GM13977 (cell line): ENCODE measurements around the gene WAC.

Source experiments
- DNase-seq: peaks from one replicate; pipeline ENCODE4 v3.0.0; 2012; ENCODE audit warnings: low spot score
- CTCF ChIP-seq: IDR thresholded peaks from 2 replicates; pipeline ENCODE4 v1.5.1; 2012; ENCODE audit warnings: mild to moderate bottlenecking, control low read depth; ENCODE audit not compliant: insufficient read depth; ENCODE audit errors: extremely low read depth, missing control alignments
- in situ Hi-C: fragments of 300-500 bp; cut with MboI; formaldehyde crosslinking; loops from one replicate; pipeline ENCODE4 v1.12.0; 2022; ENCODE audit warnings: low sequenced_read_pairs, low pct_unique_long_range_greater_than_20kb, mixed read lengths, inconsistent platforms; ENCODE audit not compliant: unreplicated experiment

The WAC gene

DNA sequence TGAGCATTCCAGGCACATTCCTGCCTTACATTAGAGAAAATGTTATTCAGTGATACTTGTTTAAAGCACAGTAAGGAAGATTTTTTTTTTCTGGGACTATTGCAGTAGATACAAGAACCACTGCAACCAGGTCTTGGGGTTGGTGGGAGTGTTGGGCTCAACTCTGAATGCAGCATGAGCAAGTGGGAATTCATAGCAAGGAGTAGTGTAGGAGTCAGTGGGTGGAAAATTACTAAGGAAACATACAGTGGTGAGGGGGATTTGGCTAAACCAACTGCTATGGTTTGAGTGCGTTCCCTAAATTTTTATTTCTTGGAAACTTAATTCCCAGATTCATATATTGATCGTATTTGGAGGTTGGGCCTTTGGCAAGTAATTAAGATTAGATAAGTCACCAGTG lies 22.4 kb downstream of the WAC start:
- no peak for DNase-seq
- in situ Hi-C loops, result no loop called here
- no peak for TF ChIP-seq CTCF

DNA sequence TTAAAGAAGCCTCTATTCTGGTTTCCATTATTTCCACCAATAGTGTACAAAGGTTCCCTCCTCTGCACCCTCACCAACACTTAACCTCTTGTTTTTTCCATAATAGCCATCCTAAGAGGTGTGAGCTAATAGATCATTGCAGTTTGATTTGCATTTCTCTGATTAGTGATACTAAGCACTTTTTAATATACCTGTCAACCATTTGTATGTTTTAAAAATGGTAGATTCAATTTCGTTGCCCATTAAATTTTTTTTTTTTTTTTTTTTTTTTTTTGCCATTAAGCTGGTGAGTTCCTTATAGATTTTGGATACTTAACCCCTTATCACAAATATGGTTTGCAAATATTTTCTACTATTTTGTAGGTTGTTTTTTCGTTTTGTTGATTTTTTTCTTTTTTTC lies 23.2 kb downstream of the WAC start:
- TF ChIP-seq CTCF, result no peak
- DNase-seq, result no peak
- in situ Hi-C loops, result no loop called here

DNA sequence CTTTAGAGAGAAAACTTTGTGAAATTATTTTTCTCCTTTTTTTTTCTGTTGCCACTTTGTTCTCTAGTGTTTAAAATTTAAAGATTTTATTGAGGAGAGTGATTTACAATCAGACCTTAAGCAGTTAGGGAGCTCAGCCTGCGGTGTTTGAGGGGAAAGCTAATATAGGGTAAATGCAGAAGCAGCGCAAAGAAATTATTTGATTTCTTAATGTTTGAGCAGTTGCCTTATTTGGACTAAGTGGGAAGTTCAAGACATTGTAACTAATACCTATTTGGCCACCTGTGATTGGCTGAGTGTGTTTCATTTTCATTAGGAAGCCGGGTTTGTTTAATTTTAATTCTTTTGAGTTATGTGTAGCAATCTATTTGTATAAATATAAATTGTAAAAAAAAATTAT lies 25.3 kb downstream of the WAC start:
- TF ChIP-seq CTCF, result no peak
- in situ Hi-C loops, result no loop called here
- DNase-seq, result no peak

- TF ChIP-seq CTCF, result no peak
- in situ Hi-C loops, result no loop called here
- no peak for DNase-seq
Observed at GRCh38 chr10:28558923-28559508, 26.1 kb downstream of the WAC start.

GRCh38 chr10:28559618-28560017 lies 26.7 kb downstream of the WAC start:
- no peak for TF ChIP-seq CTCF
- no peak for DNase-seq
- in situ Hi-C loops, result no loop called here

GRCh38 chr10:28560617-28561016 lies 27.7 kb downstream of the WAC start:
- in situ Hi-C loops, result no loop called here
- TF ChIP-seq CTCF, result no peak

GRCh38 chr10:28561531-28561930 lies 28.6 kb downstream of the WAC start:
- in situ Hi-C loops, result no loop called here
- TF ChIP-seq CTCF, result no peak
- DNase-seq, result no peak

More at GRCh38 chr10:28560617-28561016, 27.7 kb downstream of the WAC start:
- DNase-seq, result no peak
